CD4-positive, alpha-beta T cell treated with Interleukin-10 for 1 hour (primary cell): Measurements from ENCODE around the gene TUBA4A.
"Not testable (repeated sequence)": the region's sequence is repeated elsewhere in the genome, so short reads cannot be mapped to it uniquely, and the experiment has no call there.

Source experiments
- DNase-seq: peaks from one replicate; pipeline ENCODE4 v3.0.0-alpha.2; 2020

TUBA4A gene

DNA sequence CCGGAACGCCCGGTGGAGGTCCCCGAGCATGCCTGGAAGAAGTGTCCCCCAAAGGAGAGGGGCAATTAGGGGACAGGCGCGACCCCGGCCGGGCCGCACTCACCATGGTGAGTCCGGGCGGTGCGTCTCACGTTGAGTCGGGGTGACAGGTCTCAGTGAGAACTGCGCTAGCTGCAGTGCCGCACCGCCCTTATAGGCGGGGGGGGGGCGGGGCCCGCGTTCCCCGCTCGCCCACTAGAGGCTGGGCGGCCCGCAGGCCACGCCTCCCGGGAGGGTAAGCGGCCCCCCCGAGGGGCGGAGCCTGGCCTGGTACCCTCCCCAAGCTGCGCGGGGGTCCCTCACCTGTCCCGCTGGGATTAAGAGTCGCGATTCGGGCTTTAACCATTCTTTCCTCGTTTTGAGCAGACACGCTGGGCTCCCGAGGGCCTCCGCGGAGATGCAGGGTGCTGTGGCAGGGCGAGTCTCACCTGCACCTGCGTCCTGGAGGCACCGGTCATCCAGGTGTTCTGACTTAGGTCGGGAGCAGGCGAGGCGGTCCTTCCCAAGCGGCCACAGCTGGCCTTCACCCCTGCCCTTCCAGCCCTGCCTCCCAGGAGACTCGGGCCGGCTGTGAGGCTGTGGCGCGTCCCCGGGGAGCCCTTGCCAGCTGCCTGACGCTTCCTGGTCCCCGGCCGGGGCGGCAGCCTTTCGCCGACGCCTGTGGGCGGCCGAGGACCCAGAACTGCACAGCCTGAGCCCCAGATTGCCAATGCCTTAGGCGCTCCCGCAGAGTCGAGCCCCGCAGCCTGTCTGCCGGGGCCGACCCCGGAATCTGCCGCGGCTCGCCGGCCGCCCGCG is at the start of gene TUBA4A:
TSS of gene TUBA4A (minus strand) at position 166 of the 837 bp plus-strand sequence. CDS start at position 106, 60 bp downstream.
- DNase-seq, result peak; percentile 93

DNA sequence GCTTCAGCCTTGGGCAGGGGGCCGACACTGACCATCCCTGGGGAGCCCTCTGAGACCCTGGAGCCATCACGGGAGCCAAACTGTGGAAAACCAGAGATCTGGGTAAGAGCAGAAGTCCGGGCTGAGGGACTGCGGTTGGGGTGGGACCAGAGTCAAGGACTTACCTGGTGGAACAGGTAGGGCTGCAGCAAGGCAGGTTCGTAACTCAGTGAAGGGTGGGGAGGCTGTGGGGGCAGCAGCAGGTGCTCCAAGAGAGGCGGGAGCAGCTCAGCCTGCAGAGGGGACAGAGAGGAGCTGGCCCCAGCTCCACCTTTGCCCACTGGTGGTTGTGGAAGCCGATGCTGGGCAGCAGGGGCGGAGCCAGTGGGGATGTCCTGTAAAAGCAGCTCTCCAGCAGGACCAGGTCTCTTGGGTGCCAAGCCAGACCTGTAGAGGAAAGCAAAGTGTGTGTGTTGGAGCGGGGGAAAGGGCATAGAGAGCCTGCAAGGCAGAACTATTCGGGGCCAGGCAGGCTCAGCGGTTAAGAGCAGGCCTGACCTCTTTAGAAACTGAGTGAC is 48.8 kb upstream of the TUBA4A start:
- no peak for DNase-seq

DNA sequence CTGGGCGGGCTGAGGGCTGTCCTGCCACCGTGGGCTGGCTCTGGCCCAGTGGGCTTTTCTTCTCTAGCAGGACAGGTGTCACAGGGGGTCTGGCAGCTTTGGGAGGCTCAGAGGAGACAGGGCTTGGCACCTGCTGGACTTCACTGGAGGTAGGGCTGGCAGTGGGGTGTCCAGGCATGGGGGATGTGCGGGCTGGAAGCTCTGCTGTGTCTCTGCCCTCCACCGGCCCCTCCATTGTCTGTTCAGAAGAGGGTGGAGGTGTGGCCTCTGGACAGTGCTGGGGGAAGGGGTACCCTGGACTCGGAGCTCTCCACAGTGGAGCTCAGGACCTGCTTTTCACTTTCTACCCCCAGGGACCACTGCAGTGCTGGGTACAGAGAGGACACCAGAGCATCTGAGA is 46.3 kb upstream of the TUBA4A start:
- DNase-seq, result no peak

DNA sequence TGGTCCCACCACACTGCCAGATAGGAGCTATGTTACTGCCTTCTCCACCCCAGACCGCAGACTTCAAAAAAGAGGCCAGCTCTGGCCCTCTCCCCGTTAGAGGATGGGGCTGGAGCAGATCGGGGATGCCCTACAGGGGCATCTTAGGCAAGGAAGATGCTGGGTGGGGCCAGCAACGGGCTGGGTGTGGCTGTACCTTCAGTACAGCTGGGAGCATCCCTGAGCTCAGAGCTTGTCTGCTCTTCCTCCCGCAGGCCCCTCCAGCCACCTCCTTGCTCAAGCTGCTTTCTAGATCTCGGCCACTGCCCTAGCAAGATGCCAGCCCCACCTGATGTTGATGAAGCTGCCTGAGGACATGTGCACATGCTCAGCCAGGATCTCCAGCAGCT is 45.6 kb upstream of the TUBA4A start:
- DNase-seq, result no peak

DNA sequence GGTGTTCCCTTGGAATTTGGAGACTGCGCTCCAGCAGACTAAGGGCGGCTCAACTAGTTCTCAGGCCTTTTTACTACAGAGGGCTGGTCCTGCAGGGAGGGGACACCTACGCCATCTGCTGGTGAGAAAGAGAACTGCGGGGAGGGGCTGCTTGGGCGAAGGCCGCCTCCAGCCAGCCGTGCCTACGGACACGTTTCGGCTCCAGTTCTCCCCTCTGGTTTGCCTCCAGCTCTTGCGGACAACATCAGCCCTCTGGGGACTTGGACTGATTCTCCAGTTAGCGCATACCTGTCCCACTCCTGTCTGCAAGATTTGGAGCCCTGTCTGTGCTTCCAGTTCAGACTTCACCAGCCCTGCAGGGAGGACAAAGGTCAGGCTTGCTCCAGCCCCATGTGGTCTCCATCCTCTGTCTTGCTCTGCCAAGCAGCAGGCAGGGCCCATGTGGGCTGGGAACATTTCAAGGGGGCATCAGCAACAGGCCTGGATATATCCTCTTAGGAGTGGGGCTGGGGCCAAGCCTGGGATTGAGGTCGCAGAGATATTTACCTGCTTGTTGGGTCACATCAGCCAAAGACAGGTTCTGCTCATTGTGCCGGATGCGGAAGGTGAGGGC is 45.1 kb upstream of the TUBA4A start:
- peak; percentile 89 for DNase-seq

DNA sequence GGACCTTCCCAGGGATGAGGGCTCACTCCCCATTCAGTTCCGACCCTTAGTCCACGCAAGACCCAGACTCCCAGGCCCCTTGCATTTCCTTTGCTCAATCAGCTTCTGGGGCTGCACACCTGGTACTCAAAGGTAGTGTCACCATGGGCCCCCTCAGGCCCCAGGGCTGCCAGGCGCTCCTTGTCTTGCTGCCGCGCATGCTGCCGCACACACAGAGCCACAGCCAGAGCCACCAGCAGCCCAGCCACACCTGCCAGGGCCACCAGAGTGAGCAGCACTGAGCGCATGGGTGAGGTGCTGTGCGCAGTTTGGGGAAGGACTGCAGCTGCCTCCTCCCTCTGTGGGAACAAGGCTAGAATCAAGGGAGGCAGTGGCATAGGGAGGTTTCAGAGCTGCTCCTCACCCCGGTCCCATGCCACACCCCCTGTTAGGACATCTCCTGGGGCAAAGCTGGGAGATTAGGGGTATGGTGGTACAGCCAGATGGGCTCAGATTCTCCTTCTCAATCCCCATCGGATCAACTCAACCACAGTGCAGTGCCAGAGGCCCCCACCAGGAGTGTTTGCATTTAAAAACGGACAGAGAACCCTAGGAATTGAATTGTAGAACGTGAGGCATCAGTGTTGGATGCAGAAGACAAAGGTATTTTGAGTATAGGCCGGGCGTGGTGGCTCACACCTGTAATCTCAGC is 44.2 kb upstream of the TUBA4A start:
- no peak for DNase-seq

DNA sequence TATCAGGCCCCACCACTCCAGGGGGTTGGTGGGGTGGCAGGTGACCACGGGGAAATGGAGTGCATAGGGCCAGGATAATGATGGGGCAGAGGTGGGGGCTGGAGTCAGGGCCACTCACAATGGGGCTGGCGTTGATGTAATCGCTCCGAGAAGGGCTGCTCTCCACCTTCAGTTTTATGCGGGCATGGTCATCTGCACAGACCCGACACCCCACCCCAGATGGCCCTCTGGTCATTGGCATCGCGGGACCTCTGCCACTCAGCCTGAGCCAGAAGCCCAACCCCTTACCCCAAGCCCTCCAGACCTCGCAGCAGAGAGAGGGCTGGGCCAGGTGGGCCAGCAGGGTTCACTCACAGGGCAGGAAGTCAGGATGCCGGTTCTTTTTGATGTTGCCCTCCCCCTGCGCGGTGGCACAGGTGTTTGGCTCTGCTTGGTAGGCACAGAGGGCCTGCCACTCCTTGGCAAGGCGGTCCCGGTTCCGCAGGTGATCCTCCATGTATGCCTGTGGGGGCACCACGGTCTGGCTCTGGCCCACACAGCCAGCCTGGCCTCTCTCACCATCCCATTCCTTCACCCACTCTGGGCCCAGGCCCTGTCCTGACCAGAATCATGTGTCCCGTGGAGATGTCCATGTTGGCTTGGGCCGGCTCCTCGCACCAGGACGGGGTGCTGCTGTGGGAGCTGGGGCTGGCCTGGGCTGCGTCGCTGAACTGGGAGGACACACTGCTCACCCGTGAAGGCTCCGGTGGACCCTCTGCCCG is 43.1 kb upstream of the TUBA4A start:
- no peak for DNase-seq

DNA sequence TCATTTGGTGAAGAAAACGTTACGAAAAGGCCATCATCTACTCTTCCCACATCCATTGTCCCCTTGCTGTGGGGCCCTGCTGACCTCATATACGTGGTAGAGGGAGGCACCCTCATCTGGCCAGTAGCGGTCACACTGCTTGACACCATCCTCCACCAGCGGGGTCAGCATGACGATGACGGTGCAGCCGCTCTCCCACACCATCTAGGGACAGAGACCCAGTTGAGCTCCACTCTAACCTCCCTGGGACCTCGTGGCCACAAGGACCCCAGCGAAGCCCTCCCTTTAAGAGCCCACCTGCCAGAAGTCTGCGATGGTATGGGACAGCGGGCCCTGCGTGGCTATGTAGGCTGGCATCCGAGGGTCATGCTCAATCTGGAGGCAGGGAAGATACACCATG is 42.4 kb upstream of the TUBA4A start:
- no peak for DNase-seq

DNA sequence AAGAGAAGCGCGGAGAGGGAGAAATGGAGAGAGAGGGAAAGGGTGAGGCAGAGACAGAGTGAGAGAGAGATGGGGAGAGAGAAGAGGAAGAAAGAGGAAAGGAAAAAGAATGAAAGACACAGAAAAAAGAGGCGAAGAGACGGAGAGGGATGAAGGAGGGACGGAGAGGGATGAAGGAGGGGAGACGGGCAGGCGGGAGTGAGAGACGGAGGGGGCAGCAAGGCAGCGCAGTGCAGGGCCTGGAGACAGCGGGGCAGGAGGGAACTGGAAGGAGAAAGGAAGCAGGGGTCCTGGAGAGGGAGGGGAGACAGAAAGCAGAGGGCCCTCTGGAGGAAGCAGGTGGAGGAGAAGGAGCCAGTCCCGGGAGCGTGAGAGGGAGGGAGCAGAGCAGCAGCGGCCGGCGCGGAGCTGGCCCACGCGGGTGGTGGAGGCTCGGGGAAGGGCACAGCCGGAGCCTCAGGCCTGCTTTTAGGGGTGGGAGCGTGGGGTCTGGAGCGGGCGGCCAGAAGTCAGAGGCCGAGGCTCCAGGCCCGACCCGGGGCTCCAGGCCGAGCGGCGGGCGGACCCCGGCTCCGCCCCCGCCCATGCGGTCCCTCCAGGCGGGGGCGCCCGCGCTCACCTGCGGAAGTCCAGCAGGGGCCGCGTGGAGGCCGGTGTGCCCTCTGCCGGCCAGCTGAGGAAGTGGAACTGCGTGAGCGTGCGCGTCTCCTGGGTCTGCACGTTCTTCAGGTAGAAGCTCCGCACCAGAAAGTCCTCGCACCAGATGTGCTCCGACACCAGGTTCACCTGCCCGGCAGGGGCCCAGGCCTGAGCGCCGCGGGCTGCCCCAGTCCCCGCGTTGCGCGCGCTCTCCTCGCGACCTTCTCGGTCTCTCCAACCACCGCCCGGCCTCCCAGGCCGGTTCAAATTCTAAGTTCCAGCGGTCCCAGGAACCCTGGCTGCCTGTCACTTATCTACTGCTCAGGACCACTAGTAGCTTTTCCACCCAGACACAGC is 40.9 kb upstream of the TUBA4A start:
- peak; percentile 93 for DNase-seq

DNA sequence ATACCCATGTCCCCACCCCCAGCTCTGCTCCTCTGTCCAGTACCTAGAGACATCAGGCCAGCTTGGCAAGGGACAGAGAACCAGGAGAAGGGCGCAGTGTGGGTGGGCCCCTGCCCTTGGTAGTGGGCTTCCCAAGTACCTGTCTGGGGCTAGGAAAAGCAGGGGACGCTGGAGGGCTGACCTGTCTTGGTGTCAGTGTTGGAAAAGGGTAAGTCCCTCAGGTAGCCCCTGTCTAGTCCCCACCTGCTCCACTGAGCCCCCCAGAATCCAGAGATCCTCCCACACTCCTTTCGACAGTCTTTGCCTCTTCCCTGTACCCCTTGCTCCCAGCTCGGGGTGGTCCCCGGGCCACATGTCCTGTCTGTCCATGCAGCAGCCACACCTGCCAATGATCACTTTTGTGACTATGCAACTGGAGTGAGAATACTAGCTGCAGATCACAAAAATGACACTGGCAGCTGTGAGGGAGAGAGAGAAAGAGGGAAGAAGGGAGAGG is 40.1 kb upstream of the TUBA4A start:
- no peak for DNase-seq

DNA sequence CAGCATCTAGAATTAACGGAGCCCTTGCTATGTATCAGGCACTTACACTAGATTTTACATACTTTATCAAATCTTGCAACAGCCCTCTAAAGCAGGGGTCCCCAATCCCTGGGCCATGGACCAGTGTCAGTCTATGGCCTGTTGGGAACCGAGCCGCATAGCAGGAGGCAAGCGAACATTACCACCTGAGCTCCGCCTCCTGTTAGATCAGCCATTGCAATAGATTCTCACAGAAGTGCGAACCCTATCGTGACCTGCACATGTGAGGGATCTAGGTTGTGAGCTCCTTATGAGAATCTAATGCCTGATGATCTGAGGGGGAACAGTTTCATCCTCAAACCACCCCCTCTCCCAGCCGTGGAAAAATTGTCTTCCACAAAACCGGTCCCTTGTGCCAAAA is 38.9 kb upstream of the TUBA4A start:
- DNase-seq, result no peak

DNA sequence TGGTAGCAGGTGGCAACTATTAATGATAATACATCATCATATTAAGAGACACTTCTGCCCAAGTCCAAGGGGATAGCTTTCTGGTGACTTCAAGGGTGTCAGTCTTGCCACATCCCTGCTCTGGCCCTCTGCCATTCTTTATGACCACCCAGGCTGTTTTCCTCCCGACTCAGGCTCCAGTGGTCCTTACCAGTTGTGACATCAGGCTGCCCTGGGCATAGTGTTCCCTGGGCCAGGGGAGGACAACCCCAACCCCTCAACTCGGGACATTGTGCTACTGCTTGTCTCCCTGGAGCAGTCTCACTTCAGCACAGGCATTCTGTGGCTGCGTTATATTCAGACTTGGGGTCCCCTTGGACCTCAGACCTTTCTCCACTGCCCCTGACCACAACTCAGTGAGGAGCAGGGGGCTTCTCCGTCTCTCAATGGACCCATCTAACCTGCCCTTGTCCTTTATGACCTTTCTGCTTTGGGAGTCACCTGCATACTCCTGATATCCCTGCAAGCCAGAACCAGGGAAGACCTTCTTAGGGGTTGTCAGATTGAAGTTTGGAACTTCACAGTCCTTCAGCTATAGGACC is 38.3 kb upstream of the TUBA4A start:
- no peak for DNase-seq

DNA sequence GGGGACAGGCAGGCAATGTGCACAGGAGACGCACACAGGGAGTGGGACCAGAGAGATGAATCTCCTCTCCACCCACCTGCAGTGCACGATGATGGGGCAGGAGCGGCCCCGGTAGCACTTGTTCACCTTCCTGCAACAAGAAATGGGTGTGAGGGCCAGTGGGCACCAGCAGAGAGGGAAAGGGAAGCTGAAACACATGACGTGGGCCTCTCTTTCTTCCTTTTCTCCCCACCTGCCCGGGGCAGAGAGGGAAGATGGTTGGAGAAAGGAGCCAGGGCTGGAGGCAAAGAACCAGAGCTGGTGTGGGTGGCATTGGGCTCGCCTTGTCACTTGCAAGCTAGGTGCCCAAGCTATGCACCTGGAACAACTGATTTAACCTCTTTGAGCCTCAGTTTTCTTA is 37.7 kb upstream of the TUBA4A start:
- no peak for DNase-seq

DNA sequence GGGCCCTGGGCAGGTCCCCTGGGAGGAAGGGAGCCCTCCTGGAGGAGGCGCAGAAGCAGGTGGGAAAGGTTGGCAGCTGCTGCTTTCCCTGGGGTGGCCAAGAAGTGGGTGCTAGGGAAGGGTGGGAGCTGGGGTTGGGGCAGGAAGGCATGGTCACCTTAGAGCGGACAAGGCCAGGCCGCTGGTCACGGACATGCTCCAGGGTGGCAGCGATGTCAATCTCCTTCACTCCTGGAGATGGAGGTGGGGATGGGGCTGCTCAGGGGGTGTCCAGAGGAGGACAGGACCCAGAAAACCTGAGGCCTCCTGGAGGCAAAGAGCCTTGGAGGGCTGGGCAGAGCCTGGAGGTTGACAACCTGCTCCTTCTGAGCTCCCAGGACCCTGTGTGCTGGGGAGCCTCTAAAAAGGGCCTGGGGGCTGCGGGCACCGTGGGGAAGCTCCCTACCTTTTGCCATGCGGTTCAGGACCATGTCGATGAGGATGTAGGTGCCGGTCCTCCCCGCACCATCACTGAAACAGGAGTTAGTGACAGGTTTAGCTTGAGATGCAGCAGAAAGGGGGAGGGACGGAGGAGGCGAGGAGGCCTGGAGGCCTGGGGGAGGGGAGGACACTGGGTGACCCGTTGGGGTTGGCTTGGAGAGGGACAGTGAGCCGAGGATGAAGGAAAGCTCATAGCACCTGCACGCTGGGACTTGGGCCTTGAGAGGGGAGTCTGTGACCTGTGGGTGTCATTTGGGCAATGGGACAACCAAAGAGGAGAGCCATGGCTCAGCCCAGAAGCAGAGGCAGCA is 36.9 kb upstream of the TUBA4A start:
- no peak for DNase-seq

DNA sequence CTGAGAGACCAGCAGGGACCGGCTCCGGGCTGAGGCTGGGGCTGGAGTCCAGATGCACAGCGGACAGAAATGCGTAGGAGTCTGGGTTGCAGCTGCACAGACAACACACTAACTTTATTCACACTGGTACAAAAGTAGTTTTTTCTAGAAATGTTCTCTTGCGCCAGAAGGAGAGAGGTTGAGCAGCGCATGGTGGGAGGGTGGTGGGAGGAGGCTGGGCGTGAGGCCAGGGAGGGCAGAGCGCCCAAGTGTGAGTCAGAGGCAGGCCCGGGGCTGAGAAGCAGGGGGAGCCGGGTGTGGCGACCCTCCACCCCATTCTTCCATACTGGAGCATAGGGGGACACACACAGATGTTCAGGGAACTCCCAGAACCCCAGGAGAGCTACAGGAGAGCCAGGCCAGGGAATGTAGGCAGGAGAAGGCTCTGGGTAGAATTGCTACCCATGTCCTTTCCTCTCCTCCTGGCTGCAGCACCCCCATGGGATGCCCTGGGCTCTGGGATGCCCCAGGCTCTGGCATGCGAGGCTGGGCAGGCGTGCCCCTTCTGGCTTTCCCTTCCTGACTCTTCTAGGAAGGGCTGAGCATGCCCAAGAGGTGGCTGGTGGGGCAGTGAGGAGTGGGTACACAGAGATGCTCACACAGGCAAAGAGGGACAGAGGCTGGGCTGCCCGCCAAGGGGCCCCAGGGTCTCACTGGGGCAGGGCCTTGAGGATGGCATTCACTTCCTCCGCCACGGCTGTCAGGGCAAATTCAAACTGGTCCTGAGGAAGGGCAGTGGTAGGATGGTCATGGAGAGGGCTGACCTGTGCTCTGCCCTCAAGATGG is 36.0 kb upstream of the TUBA4A start:
- DNase-seq, result no peak

DNA sequence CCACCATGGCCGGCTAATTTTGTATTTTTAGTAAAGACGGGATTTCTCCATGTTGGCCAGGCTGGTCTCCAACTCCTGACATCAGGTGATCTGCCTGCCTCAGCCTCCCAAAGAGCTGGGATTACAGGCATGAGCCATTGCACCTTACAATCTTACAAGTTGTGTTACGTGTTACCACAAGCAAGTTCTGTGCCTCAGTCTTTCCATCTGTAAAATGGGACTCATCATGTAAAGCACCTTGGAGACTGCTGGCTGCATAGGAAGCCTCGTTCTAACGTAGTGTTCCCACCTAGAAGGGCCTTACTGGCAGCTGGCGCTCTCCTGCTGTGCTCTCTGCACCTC is 35.4 kb upstream of the TUBA4A start:
- no peak for DNase-seq

DNA sequence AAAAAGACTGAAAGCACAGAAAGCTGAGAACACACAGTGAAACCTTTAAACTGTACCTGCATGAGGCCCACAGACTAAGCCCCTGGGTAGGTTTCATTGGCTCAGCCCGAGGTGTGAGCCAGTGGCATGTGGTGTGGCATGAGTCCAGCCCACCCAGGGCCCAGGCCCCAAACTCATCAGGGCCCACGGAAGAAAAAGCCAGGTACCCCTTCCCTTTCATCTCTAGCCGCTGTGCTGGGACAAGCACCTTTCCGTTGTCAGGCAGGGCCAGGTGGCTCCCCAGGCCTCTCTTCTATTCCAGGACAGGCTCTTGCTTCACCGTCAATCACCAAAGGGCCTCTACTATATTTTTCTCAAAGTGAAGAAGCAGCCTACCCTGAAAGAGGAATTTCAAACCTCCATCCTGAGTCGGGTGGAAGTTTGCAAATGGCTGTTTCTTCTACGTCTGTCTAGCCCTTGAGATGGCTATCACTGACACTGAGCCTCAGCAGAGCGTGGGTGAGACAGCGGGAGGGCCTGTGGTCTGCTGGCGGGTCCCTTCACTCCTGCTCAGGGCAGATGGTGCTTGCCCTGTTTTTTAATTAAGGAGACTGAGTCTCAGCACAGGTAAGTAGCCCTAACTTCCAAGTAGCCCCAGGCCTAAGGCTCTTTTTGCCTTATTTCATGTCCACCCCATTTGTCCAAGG is 34.0 kb upstream of the TUBA4A start:
- DNase-seq, result no peak

DNA sequence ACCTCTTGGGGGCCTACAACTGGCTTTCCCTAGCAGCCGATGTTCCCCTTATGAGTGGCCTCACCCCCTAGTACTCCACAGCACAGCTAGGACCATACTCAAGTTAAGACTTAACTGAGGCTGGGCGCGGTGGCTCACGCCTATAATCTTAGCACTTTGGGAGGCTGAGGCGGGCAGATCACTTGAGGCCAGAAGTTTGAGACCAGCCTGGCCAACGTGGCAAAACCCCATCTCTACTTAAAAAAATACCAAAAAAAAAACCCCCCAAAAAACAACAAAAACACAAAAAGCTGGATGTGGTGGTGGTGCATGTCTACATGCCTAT is 33.4 kb upstream of the TUBA4A start:
- DNase-seq, result not testable (repeated sequence)
